GM19328 (cell line): ENCODE results near the gene FOXP2.
"Not testable (repeated sequence)": the region's sequence is repeated elsewhere in the genome, so short reads cannot be mapped to it uniquely, and the experiment has no call there.

Source experiments
- ATAC-seq: cut with Tn5 transposase; IDR thresholded peaks from one replicate; pipeline ENCODE4 v1.9.1; 2021; ENCODE audit warnings: mild to moderate bottlenecking, moderate library complexity; ENCODE audit not compliant: unreplicated experiment

FOXP2 gene

DNA sequence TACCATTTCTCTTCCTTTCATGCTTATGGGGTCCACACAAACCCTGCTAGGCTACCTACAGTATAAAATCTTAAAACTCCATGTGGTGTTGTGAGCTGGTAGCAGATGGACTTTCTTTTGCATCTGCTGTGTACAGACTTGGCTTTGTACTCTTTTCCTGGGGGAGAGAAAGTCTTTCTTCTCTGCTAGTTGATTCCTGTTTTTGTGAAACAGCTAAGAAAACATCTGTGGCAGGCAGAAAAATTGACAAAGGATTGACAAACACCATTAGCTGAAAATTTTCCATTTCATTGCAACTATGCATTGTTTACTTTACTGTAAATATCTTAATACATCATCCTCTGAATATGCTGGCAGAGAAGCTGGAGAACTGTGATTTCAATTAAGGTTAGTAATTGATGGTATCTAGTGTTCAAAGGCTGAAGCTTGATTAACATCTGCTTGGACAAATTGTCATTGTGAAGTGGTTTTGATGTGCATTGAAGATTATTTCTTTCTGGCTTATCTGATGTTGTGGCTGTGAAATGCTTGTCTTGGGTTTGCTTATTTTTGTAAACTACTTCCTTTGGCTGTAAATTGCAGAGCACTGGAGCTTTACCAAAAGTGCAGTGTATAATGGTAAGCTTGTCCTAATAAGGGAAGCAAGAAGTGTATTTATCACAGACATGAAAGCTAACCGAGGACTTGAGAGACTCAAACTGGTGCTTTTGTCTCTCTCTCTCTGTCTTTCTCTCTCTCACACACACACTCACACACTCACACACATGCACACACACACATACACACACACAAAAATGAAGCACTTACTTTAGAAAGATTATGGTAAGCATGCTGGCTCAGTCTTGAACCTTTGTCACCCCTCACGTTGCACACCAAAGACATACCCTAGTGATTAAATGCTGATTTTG is at the start of gene FOXP2:
Gene FOXP2 (plus strand): TSS at position 660 of the 908 bp plus-strand sequence. CDS start 11,697 bp downstream, outside the sequence.
- no peak for ATAC-seq

DNA sequence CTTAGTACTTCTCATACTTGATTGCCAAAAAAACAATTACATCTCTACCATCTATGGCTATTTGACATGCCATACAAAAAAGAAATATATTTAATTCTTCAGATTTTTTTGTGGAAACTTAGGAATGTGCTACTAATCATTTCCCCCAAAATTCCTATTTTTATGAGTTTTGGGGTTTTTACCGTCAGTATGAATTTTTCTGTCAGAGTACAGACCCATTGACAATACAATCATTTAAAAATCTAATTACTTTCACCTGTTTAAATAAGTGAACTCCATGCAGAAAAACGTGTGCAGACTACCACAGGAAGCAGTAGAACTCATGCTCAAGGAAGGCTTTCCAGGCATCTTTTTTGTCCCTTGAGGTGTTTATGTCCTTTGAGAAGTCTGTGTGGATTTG is 48.8 kb upstream of the FOXP2 start:
- no peak for ATAC-seq

DNA sequence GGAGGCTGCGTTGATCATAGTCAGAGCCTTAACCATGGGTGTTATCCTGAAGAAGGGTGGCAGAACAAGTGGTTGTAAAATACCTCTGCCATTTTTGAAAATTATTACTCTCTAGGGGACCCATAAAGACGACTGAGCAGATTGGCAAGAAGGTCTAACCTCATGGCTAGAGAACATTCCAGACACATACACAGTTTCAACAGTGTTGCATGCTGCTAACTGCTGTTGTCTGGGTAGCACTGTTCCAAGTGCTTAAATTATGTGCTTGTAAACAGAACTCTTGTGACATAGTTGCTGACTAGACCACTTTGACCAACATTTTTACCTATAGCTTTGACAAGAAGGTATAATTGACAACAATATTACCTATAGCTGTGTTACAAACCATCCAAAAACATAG is 46.1 kb upstream of the FOXP2 start:
- ATAC-seq, result no peak

DNA sequence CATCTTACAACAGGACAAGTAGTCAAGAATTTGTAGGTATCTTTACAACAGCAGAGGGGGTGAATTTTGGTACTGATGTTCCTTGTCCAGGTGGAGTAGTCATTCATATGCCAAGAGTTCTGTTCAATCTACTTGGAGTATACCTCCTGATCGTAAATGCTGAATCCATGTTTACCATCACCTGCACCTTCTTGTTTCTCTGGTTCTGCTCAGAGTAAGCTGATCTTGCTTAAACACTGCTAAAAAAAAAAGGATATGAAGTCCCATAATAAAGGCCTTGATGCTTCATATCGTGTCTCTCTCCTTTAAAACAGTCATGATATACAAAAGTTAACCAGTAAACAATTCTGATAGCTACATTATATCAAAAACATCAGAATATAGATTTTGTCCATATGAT is 45.3 kb upstream of the FOXP2 start:
- no peak for ATAC-seq

DNA sequence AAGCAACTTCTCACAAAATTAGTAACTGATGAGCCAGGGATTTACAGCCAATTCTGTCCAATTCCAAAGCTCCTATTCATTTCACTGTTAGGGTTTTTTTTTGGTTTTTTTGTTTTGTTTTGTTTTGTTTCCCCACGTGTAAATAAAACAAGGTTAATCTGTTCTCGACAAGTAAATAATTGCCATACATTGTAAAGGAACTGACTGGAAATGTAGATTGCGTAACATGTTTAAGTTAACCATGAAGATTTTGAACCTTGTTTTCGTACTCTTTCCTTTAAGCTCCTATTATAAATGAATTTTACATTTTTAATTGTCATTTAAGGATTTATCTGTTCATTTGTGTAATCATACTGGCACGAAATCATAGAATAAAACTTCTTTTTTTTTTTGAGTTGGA is 42.0 kb upstream of the FOXP2 start:
- ATAC-seq, result no peak

DNA sequence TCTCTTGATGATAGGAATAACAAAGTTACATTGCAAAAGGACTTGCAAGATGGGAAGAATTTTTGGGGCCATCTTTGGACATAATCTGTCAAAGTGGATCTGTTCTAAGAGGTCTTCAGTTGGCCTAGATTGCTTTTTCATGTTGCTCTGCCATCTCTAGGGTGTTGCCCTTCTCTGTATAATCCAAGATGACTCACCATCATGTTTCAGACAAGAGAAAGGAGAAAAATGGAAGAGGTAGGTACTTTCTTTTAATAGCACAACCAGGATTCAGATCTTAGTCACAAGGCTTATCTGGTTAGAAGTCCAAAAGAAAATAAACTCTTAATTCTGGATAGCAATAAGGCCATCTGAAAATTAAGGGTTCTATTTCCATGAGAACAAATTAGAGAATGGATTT is 38.7 kb upstream of the FOXP2 start:
- ATAC-seq, result no peak

DNA sequence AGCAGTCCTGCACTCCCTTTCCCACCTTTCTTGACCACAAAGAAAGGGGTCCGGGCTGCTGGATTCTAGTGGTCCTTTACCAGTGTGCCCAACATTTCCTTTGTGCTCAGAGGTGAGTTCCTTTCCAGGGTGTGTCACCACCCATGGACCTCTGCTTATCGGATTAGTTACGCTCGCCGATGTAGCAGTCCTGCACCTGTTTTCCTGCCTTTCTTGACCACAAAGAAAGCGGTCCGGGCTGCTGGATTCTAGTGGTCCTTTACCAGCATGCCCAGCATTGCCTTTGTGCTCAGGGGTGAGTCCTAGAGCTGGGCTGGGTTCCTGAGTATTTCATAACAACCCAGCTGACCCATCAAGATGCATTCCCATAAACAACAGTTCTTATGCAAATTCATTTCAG is 30.7 kb upstream of the FOXP2 start:
- not testable (repeated sequence) for ATAC-seq

DNA sequence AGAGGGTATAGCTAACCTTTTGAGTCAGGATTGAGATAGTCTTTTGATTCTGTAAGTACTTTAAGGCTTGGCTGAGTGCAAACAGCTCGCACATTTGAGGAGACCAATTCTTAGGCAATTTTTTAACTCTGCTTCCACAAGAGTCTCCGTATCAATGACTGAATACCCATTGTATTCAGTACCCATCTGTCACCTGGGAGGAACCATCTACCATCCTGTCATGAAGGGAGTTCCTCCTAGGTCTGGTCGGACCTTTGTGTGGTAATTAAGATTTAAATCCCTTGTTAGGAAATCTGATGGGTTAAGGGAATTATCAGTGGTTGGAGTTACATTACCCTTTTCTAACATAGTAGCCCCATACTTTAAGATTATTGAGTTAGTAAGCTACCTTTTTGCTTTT is 30.3 kb upstream of the FOXP2 start:
- not testable (repeated sequence) for ATAC-seq

DNA sequence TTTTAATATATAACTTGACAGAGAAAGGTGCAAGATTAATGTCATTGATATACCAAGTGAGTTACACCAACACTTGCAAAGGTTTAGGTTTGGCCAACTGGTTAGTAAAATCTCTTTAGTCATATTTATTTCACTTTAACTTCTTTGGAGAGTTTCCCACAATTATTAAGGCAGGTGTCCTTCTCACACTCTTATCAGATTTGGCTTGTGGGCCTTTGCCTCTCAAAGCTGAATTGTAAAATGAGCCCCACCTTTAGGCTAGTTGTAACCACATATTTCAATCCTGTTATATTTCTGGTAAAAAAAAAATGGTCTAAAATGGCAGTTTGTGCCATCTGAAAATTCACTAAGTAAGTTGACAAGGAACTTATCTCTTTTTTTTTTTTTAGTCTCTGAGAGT is 26.6 kb upstream of the FOXP2 start:
- ATAC-seq, result no peak

DNA sequence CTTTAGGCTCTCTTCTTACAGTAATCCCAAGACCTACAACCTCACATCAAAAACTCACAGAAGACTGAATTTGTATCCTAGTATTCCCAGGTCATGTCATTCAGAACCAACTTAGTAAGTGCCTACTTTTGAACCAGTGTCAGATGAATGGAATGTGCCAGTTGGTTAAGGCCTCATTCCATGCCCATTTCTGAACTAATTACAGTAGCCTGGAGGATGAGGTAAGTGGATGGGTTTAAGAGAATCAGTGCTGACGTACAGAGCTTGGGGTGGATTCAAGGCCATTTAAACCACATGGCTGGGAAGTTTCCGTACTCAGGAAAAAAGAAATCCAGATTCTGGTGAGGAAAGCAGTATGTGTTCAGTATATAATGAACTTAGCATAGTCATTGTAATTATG is 21.9 kb upstream of the FOXP2 start:
- ATAC-seq, result no peak

DNA sequence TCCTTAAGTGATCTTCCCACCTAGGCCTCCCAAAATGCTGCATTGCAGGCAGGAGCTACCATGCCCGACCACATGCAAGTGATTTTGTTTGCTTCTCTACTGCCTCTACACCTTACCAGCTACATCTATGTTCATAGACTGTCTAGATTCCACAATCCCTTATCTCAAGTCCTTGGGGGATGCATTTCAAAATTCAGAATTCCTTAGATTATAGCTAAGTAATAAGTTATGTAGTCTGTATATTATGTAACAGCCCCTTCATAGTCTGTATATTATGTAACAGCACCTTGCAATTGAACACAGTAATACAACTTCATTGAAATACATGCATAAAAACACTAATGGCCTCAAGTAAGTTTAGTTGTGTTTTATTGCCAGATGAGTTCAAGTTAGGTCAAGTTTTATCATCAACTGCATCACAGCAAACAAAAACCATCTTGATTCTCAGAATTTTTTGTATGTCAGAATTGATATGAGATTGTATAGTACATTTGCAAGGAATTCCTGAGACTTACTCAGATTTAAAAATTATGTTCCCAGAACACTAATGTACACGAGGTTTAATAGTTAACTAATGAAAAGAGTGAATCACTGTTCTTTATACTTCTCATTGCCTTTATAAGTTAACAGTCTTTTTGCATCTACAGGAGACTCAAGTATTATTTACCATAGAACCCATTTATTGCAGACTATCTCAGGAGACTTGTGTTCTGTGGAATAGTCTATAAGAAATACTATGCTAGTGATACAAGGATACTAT is 11.6 kb upstream of the FOXP2 start:
- ATAC-seq, result no peak

DNA sequence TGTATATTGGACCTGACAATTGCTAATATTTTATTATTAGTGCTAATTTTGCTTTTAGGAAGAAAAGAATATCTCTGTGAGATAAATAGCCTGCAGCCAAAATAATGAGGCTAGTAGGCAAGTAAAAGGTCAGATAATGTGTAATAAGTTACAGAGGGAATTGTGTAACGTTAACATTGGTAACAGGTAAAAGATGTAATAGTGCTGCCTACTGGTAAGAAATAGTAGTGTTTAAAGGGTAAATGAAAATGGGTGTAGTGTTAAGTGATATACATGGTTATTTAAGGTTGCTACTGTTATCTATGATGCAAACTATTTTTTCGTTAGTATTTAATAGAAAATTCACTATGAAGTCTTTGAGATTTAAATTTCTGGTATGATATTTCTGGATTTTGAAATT is 9.2 kb upstream of the FOXP2 start:
- peak; percentile 68 for ATAC-seq

DNA sequence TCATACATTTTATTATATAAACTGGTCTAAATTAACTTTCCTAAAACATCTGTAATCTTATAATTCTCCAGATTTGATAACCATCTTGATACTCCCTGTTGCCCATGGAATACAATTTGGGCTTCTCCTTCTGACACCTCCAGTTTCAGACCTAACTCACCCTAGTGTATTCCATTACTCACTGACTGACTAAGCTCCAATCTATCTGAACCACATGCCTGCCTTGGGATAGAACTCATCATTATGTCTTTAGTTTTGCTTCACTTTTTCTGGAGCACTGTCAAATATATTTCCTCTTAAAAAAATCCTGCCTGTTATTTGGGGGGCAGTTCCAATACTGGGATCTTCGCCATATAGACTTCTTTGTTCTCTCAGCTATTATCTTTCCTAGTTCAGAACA is 4.9 kb upstream of the FOXP2 start:
- no peak for ATAC-seq

DNA sequence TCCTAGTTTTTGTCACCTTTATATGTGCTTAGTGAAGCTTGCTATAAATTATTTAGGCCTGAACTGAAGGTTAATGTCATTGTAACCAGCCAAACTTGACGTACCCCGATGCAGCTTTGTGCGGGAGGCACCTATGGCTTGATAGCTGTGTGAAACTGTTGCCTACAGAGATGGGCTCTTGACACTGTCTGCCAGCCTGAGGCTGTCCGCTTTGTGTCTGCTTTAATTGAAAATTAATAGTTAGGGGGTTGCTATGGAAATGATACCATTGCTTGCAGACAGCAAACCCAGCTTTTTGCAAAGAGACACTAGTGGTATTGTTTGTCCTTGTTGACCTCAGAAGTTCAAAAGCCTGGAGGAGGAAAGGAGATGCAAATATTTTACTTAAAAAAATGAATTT is 2.1 kb upstream of the FOXP2 start:
- no peak for ATAC-seq

DNA sequence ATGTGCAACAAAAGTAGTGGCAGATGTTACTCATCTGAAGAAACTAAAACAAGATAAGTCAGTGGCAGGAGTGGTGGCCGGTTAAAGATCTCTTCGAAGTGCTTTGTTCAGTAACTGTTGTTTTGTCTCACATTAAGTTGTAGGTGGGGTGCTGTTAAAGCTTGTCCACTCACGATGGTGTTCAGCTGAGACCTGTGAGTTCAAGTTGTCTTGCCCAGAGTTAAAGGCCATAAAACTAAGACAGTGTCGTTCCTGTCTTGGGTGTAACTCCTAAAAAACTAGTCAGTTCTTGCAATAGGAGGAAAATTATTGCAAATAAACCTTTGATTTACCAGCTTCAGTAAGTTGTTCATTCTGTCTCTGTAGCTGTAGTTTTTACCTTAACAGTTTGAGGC is 857 bp upstream of the FOXP2 start:
- ATAC-seq, result no peak

DNA sequence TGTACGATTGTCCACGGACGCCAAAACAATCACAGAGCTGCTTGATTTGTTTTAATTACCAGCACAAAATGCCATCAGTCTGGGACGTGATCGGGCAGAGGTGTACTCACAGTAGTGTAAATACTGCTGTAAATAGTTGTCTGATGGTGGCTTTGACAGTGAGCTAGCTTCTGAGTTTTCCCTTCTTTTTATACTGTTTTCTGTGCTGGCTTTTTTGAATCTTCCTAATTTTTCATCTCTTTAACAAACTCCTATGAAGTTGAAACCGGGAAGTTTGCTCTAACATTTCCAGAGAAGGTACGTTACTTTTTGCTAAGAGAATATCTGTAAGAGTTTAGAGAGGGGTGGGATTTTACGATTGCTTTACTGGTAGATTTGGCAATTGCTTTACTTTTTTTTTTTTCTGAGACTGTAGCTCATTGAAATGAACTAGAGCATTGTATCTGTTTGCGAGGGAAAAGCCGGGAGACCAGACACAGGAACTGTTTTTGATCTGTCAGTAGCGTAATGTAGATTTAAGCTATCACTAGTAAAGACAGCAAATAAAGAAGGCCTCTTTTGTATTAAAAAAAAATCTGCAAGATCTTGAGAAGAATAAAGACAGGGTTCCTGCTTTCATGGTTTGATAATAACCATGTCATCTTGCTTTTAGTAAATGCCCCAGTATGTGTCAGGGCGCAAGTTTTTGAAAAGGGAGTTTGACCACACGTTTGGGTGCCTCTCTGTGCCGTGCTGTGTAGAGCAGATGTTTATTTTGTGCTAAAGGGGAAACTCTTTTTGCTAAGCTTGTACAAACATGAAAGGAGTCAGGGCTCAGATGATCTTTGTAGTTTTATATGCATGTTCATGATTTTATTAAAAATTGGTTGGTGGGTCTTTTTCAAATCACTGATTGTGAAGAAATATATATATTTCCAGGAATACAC is 712 bp downstream of the FOXP2 start:
- no peak for ATAC-seq

DNA sequence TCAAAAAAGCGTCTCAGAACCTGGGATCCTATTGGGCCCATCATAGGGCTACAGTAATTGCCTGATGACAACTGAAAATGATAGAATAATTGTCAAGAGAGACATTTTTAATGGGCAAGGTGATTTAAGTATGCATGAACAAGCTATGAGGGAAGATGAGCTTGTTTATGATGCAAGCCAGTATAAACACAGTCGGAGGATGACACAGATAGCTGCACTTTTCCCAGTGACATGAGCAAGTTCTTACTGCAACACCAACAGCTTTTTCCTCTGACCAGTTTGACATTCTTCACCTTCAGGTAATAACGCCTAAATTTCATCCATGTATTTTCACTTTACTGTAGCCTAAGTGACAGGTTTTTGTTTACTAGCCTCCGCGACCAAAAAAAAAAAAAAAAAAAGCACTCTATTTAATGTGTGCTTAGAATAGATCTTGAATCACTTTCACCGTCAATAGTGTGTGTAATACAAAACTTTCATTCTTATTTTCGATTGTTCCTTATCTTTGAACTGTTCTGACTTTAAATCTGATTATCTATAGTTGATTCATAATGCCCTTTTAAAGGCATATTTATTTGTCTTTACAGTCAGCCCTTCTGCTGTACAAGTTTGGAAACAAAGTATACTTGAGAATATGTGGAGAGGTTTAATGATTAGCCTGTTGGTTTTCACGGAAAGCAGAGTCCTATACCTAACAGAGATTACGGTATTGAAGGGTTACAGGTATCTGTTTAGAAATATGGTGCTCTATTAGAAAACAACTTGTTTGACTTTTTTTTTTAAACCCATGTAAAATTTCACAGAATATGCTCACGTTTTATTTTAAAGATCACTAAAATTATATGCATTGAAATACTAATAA is 1.7 kb downstream of the FOXP2 start:
- ATAC-seq, result no peak

DNA sequence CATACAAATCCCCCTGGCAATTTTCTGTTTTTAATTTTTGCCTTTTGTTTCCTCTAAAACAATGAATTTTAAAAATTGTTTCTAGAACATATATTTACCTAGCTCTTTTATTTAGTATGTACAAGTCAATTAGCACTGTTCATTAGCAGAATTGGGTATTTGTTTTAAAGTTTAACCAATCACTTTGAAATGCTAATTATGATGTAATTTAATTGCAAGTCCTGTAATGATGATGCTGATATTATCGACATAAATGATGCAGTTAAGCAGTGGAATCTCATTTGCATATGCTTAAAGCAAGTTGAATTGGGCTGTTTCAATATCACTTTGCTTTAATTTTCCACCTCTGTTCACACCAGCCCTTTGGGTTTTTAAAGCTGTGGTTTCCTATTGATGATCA is 2.7 kb downstream of the FOXP2 start:
- ATAC-seq, result no peak

DNA sequence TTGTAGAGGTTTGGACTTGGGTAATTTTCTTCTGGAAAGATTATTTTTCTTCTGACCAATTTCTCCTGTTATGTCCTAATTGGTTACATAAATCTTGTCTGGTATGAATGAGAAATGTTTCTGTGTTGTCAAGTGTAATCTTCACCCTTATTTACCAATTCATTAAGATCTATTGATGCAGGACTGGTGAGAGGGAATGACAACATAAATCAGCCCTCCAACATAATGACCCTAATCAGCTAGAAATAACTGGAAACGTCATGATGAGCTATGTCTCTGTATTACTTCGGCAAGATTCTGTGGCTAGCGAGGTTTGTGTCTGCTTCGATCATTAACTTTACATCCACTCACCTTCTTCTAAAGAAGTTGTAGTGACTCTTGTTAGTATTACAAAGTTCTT is 3.5 kb downstream of the FOXP2 start:
- no peak for ATAC-seq
